GM23248 (cell line): ENCODE measurements around the gene CHMP6. TPM values are rescaled to one million over a fixed set of nuclear protein-coding genes. Genes with fewer than 3 reads are reported as not detected.

Source experiments
- DNase-seq: peaks from one replicate; pipeline ENCODE4 v3.0.0-alpha.2; 2015
- H2AFZ ChIP-seq: fragments of 200-600 bp; sonication (generic); 2 replicates; pipeline ENCODE4 v1.6.1; 2016; ENCODE audit warnings: antibody characterized with exemption
- H3F3A ChIP-seq: fragments of 200-600 bp; sonication (generic); 2 replicates; pipeline ENCODE4 v1.6.1; 2016; ENCODE audit warnings: mild to moderate bottlenecking, antibody characterized with exemption, mixed run types; ENCODE audit not compliant: insufficient read depth
- H3K27ac ChIP-seq: fragments of 200-600 bp; sonication (generic); 2 replicates; pipeline ENCODE4 v1.5.1; 2016; ENCODE audit warnings: mild to moderate bottlenecking
- H3K27me3 ChIP-seq: fragments of 200-600 bp; sonication (generic); replicated peaks from 2 replicates; pipeline ENCODE4 v1.6.1; 2016; ENCODE audit warnings: mild to moderate bottlenecking; ENCODE audit not compliant: insufficient read depth
- H3K36me3 ChIP-seq: fragments of 200-600 bp; sonication (generic); 2 replicates; pipeline ENCODE4 v1.6.1; 2016; ENCODE audit warnings: low read depth, mild to moderate bottlenecking
- H3K4me1 ChIP-seq: fragments of 200-600 bp; sonication (generic); 2 replicates; pipeline ENCODE4 v1.6.1; 2016; ENCODE audit warnings: mild to moderate bottlenecking; ENCODE audit not compliant: insufficient read depth
- H3K4me2 ChIP-seq: fragments of 200-600 bp; sonication (generic); one replicate; pipeline ENCODE4 v1.6.1; 2016; ENCODE audit warnings: mild to moderate bottlenecking; ENCODE audit not compliant: unreplicated experiment
- H3K4me3 ChIP-seq: fragments of 200-600 bp; sonication (generic); 2 replicates; pipeline ENCODE4 v1.5.1; 2016; ENCODE audit warnings: mild to moderate bottlenecking
- H3K79me2 ChIP-seq: fragments of 200-600 bp; sonication (generic); 2 replicates; pipeline ENCODE4 v1.6.1; 2016; ENCODE audit warnings: mild to moderate bottlenecking; ENCODE audit not compliant: insufficient read depth
- H3K9ac ChIP-seq: fragments of 200-600 bp; sonication (generic); 2 replicates; pipeline ENCODE4 v1.6.1; 2016; ENCODE audit warnings: mild to moderate bottlenecking
- H3K9me2 ChIP-seq: fragments of 200-600 bp; sonication (generic); 2 replicates; pipeline ENCODE4 v1.6.1; 2016; ENCODE audit warnings: mixed run types, mild to moderate bottlenecking, moderate library complexity; ENCODE audit not compliant: insufficient read depth
- H3K9me3 ChIP-seq: fragments of 200-600 bp; sonication (generic); one replicate; pipeline ENCODE4 v1.6.1; 2017; ENCODE audit warnings: low read depth
- H4K20me1 ChIP-seq: fragments of 200-600 bp; sonication (generic); 2 replicates; pipeline ENCODE4 v1.6.0; 2016; ENCODE audit not compliant: insufficient read depth
- EZH2 ChIP-seq: fragments of 200-600 bp; sonication (generic); IDR thresholded peaks from 2 replicates; pipeline ENCODE4 v1.6.1; 2018; ENCODE audit warnings: antibody characterized with exemption, mild to moderate bottlenecking; ENCODE audit not compliant: insufficient read depth, poor library complexity, severe bottlenecking
- EZH2phosphoT487 ChIP-seq: fragments of 200-600 bp; sonication (generic); IDR thresholded peaks from 2 replicates; pipeline ENCODE4 v1.6.1; 2018; ENCODE audit warnings: antibody characterized with exemption, moderate library complexity, mild to moderate bottlenecking, low read depth; ENCODE audit not compliant: insufficient read depth
- WGBS, 2 experiments: methylation state at CpG; one replicate each; pipeline ENCODE4 v1.1.6; 2015 to 2017; ENCODE audit warnings: low lambda C conversion rate in 2 of 2, low coverage in 1 of 2; ENCODE audit errors: missing lambda C conversion rate in 2 of 2; 5-methylcytosine and 5-hydroxymethylcytosine counted together
- in situ Hi-C: fragments of 300-500 bp; cut with MboI; formaldehyde crosslinking; loops from 2 replicates; pipeline ENCODE4 v1.15.0; 2020
- polyA plus RNA-seq: library from polyadenylated mRNA; unstranded; fragments of >200 nt; fragmentation: Nextera tagmentation; extraction: Ambion mirVana; gene quantifications from 2 replicates; pipeline ENCODE4 v1.2.1, GENCODE V29; 2016
- total RNA-seq: library from RNA; depleted of rRNA; stranded (reverse); fragments of >200 nt; shearing (Covaris generic); gene quantifications from 2 replicates; pipeline ENCODE4 v1.2.3, GENCODE V29; 2014

Gene CHMP6
- total and polyA plus RNA-seq, 2 experiments from 2014 or later, result 14.1 to 34.0 TPM

- Histone ChIP-seq H3K27me3 (no peaks in the 10 kb centered on the region), H3K9ac (peak overlapping the region; percentile 39), H3K4me3 (peak overlapping the region; percentile 38), H3K79me2 (no peaks in the 10 kb centered on the region), H2AFZ (peak overlapping the region; percentile 93), H3K9me2 (no peaks in the 10 kb centered on the region), H3F3A (peaks cover 4% of the 10 kb centered on the region), H3K4me1 (peaks cover 19% of the 10 kb centered on the region), H4K20me1 (no peaks in the 10 kb centered on the region), H3K9me3 (no peaks in the 10 kb centered on the region), H3K4me2 (peak overlapping the region; percentile 60), H3K27ac (no peak overlapping the region), H3K36me3 (no peaks in the 10 kb centered on the region)
- no peak for TF ChIP-seq EZH2phosphoT487
- TF ChIP-seq EZH2, result no peak
- WGBS, 2 experiments, result 26% methylated on average over 29 of the region's 29 CpGs
- peak; percentile 59 for DNase-seq
- in situ Hi-C loops, result no loop called here
Measured at GRCh38 chr17:81018044-81018802, 26.6 kb downstream of the CHMP6 start.

- in situ Hi-C loops, result no loop called here
- no peaks in the 10 kb centered on the region for H3K79me2 ChIP-seq
- DNase-seq, result no peak
- no peak overlapping the region for H3K9ac ChIP-seq
- peaks cover 7% of the 10 kb centered on the region for H3F3A ChIP-seq
- H3K4me3 ChIP-seq, result no peak overlapping the region
- H3K9me2 ChIP-seq, result no peaks in the 10 kb centered on the region
- no peak overlapping the region for H3K27ac ChIP-seq
- no peak overlapping the region for H3K4me2 ChIP-seq
- 0 out of 2 replicates have a peak, but pooled peaks cover 3% of the 10 kb centered on the region for H3K27me3 ChIP-seq
- TF ChIP-seq EZH2 (no peak), EZH2phosphoT487 (no peak)
- 88 to 91% methylated on average over 23 to 24 of the region's 24 CpGs for WGBS, 2 experiments
- no peaks in the 10 kb centered on the region for H3K9me3 ChIP-seq
- H2AFZ ChIP-seq, result no peak overlapping the region
- no peaks in the 10 kb centered on the region for H4K20me1 ChIP-seq
- no peaks in the 10 kb centered on the region for H3K36me3 ChIP-seq
- H3K4me1 ChIP-seq, result peaks cover 19% of the 10 kb centered on the region
Measured at GRCh38 chr17:81019563-81020442, 28.2 kb downstream of the CHMP6 start.

- Histone ChIP-seq H3K9me3 (no peaks in the 10 kb centered on the region), H2AFZ (peak overlapping the region; percentile 52), H3K27me3 (0 out of 2 replicates have a peak, but pooled peaks cover 9% of the 10 kb centered on the region), H3K9me2 (no peaks in the 10 kb centered on the region), H3K79me2 (no peaks in the 10 kb centered on the region), H3K4me3 (no peak overlapping the region), H3K9ac (peak overlapping the region; percentile 67), H3K4me2 (peak overlapping the region; percentile 41), H3K4me1 (peaks cover 19% of the 10 kb centered on the region), H3K36me3 (no peaks in the 10 kb centered on the region), H3F3A (peaks cover 7% of the 10 kb centered on the region), H3K27ac (peak overlapping the region; percentile 69; the same call in 1 of the 2 replicates), H4K20me1 (no peaks in the 10 kb centered on the region)
- DNase-seq, result no peak
- WGBS, 2 experiments, result 80 to 82% methylated on average over 11 of the region's 11 CpGs
- in situ Hi-C loops, result no loop called here
- TF ChIP-seq EZH2 (no peak), EZH2phosphoT487 (no peak)
Measured at GRCh38 chr17:81020443-81020766, 28.8 kb downstream of the CHMP6 start.

- WGBS, 2 experiments, result 17 to 22% methylated on average over 17 to 24 of the region's 24 CpGs
- Histone ChIP-seq H2AFZ (peak overlapping the region; percentile 52), H3K9me2 (no peaks in the 10 kb centered on the region), H3K79me2 (no peaks in the 10 kb centered on the region), H3K27me3 (peaks cover 13% of the 10 kb centered on the region), H3F3A (peaks cover 7% of the 10 kb centered on the region), H3K4me3 (no peak overlapping the region), H3K4me1 (peaks cover 19% of the 10 kb centered on the region), H3K27ac (peak overlapping the region; percentile 69), H4K20me1 (no peaks in the 10 kb centered on the region), H3K4me2 (peak overlapping the region; percentile 41), H3K9me3 (no peaks in the 10 kb centered on the region), H3K9ac (peak overlapping the region; percentile 67), H3K36me3 (no peaks in the 10 kb centered on the region)
- peak; percentile 91 for DNase-seq
- no peak for TF ChIP-seq EZH2
- no peak for TF ChIP-seq EZH2phosphoT487
- in situ Hi-C loops, result no loop called here
Measured at GRCh38 chr17:81020767-81021497, 29.3 kb downstream of the CHMP6 start.
